ENCODE data around the gene LCP1. TPM values are rescaled to one million over a fixed set of nuclear protein-coding genes. Genes with fewer than 3 reads are reported as not detected.

LCP1 gene
- total RNA-seq, 1 donor from 2014 or later, result not detected

GRCh38 chr13:46119883-46120614 is 61.9 kb downstream of the LCP1 start:
- H3K4me3 Mint-ChIP-seq (ENCODE audit: unreplicated experiment), result no peak overlapping the region
- peaks cover 11% of the 10 kb centered on the region for H3K4me1 Mint-ChIP-seq (ENCODE audit: unreplicated experiment)
- H3K27ac Mint-ChIP-seq (ENCODE audit: unreplicated experiment), result no peak overlapping the region
- no peaks in the 10 kb centered on the region for H3K36me3 Mint-ChIP-seq (ENCODE audit: unreplicated experiment)
- TF ChIP-seq, protein P1, sequence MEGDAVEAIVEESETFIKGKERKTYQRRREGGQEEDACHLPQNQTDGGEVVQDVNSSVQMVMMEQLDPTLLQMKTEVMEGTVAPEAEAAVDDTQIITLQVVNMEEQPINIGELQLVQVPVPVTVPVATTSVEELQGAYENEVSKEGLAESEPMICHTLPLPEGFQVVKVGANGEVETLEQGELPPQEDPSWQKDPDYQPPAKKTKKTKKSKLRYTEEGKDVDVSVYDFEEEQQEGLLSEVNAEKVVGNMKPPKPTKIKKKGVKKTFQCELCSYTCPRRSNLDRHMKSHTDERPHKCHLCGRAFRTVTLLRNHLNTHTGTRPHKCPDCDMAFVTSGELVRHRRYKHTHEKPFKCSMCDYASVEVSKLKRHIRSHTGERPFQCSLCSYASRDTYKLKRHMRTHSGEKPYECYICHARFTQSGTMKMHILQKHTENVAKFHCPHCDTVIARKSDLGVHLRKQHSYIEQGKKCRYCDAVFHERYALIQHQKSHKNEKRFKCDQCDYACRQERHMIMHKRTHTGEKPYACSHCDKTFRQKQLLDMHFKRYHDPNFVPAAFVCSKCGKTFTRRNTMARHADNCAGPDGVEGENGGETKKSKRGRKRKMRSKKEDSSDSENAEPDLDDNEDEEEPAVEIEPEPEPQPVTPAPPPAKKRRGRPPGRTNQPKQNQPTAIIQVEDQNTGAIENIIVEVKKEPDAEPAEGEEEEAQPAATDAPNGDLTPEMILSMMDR (IDR thresholded peaks at IDR 0.05), result no peak
- no peaks in the 10 kb centered on the region for H3K9me3 Mint-ChIP-seq (ENCODE audit: unreplicated experiment)
- peaks cover 7% of the 10 kb centered on the region for H3K27me3 Mint-ChIP-seq (ENCODE audit: unreplicated experiment)
- no peak for DNase-seq (ENCODE audit: extremely low spot score, unreplicated experiment)

DNA sequence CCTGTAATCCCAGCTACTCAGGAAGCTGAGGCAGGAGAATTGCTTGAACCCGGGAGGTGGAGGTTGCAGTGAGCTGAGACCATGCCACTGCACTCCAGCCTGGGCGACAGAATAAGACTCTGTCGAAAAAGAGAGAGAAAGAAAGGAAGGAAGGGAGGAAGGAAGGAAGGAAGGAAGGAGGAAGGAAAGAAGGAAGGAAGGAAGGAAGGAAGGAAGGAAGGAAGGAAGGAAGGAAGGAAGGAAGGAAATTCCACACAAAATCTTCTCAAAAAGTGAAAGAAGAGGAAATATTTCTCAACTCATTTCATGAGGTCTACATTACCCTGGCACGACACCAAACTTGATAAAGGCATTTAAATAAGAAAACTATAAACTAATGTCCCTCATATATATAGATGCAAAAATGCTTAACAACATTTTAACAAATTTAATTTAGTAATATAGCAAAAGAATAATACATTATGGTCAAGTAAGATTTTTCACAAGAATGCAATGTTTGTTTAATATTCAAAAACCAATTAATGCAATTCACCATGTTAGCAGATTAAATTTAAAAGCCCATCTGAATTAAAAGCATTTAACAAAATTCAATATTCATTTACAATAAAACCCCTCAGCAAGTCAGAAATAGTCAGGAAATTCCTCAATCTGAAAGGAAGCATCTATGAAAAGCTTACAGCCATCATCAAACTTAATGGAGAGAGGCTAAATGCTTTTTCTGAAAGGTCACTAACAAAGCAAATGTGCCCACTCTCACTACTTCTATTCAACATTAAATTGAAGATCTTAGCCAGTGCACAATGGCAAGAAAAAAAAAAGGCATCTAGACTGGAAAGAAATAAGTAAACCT is 65.1 kb downstream of the LCP1 start:
- TF ChIP-seq, protein P1 (IDR thresholded peaks at IDR 0.05), result no peak
- no peak overlapping the region for H3K4me3 Mint-ChIP-seq (ENCODE audit: unreplicated experiment)
- H3K4me1 Mint-ChIP-seq (ENCODE audit: unreplicated experiment), result peaks cover 11% of the 10 kb centered on the region

GRCh38 chr13:46114613-46115012 is 67.4 kb downstream of the LCP1 start:
- peaks cover 1% of the 10 kb centered on the region for H3K4me1 Mint-ChIP-seq (ENCODE audit: unreplicated experiment)
- TF ChIP-seq, protein P1 (IDR thresholded peaks at IDR 0.05), result no peak
- no peak for DNase-seq (ENCODE audit: extremely low spot score, unreplicated experiment)
- no peak overlapping the region for H3K4me3 Mint-ChIP-seq (ENCODE audit: unreplicated experiment)
- no peaks in the 10 kb centered on the region for H3K36me3 Mint-ChIP-seq (ENCODE audit: unreplicated experiment)
- no peak overlapping the region for H3K27ac Mint-ChIP-seq (ENCODE audit: unreplicated experiment)
- no peaks in the 10 kb centered on the region for H3K9me3 Mint-ChIP-seq (ENCODE audit: unreplicated experiment)
- peaks cover 13% of the 10 kb centered on the region for H3K27me3 Mint-ChIP-seq (ENCODE audit: unreplicated experiment)

More for the DNA sequence above, 65.1 kb downstream of the LCP1 start:
- Mint-ChIP-seq H3K9me3 (ENCODE audit: unreplicated experiment) (no peaks in the 10 kb centered on the region), H3K27me3 (ENCODE audit: unreplicated experiment) (peaks cover 6% of the 10 kb centered on the region), H3K36me3 (ENCODE audit: unreplicated experiment) (no peaks in the 10 kb centered on the region), H3K27ac (ENCODE audit: unreplicated experiment) (no peak overlapping the region)
- no peak for DNase-seq (ENCODE audit: extremely low spot score, unreplicated experiment)

DNA sequence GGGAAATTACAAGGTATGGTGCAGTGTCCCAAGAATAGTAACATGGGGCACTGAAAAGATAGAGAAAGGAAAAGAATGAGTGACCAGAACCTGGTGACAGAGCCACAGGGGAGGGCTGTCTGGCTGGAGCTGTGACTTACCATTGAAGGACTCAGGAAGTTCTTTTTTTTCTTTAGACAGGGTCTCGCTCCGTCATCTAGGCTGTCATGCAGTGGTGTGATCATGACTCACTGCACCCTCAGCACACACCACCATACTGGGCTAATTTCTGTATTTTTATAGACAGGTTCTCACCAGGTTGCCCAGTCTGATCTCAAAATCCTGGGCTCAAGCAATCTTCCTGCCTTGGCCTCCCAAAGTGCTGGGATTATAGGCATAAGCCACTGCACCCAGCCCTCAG is 68.4 kb downstream of the LCP1 start:
- peaks cover 21% of the 10 kb centered on the region for H3K27me3 Mint-ChIP-seq (ENCODE audit: unreplicated experiment)
- H3K27ac Mint-ChIP-seq (ENCODE audit: unreplicated experiment), result no peak overlapping the region
- DNase-seq (ENCODE audit: extremely low spot score, unreplicated experiment), result no peak
- H3K9me3 Mint-ChIP-seq (ENCODE audit: unreplicated experiment), result no peaks in the 10 kb centered on the region
- no peak overlapping the region for H3K4me3 Mint-ChIP-seq (ENCODE audit: unreplicated experiment)
- TF ChIP-seq, protein P1 (IDR thresholded peaks at IDR 0.05), result no peak
- H3K36me3 Mint-ChIP-seq (ENCODE audit: unreplicated experiment), result no peaks in the 10 kb centered on the region
- H3K4me1 Mint-ChIP-seq (ENCODE audit: unreplicated experiment), result no peaks in the 10 kb centered on the region

DNA sequence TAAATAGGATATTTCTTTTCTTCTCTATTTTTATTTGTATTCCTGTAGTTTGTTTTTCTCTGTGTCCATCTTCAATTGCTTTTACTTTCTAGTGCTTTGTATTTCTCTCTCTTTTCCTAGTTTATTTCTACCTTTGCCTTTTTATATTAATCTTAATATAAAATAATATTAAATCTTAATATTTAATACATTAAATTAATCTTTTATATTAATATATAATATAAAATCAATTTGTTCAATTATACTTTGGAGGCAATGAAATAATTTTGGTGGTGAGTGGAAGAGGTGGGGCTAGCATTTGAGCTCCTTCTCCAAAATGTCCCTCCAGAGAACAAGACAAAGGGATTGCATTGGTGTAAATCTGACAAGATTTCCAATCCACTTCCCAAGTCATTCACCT is 70.8 kb downstream of the LCP1 start:
- TF ChIP-seq, protein P1 (IDR thresholded peaks at IDR 0.05), result no peak
- H3K36me3 Mint-ChIP-seq (ENCODE audit: unreplicated experiment), result no peaks in the 10 kb centered on the region
- H3K9me3 Mint-ChIP-seq (ENCODE audit: unreplicated experiment), result no peaks in the 10 kb centered on the region
- peaks cover 36% of the 10 kb centered on the region for H3K27me3 Mint-ChIP-seq (ENCODE audit: unreplicated experiment)
- DNase-seq (ENCODE audit: extremely low spot score, unreplicated experiment), result no peak
- no peak overlapping the region for H3K4me3 Mint-ChIP-seq (ENCODE audit: unreplicated experiment)
- H3K4me1 Mint-ChIP-seq (ENCODE audit: unreplicated experiment), result no peaks in the 10 kb centered on the region
- H3K27ac Mint-ChIP-seq (ENCODE audit: unreplicated experiment), result no peak overlapping the region
